ENCODE results near the gene NEU4.

Gene NEU4

GRCh38 chr2:241835611-241836010 is 26.6 kb downstream of the NEU4 start:
- H3K36me3 ChIP-seq (ENCODE audit: control insufficient read depth in 5 of 5, insufficient read depth in 5 of 5, low read length in 5 of 5): no peaks in the 10 kb centered on the region
- no peaks in the 10 kb centered on the region for H3K27me3 ChIP-seq (ENCODE audit: control insufficient read depth in 5 of 5, insufficient read depth in 4 of 5, low read length in 5 of 5)
- no peak overlapping the region for H3K27ac ChIP-seq (ENCODE audit: low read depth, low read length)
- H3K4me1 ChIP-seq (ENCODE audit: control insufficient read depth in 5 of 5, insufficient read depth in 5 of 5, low read length in 5 of 5): no peaks in the 10 kb centered on the region
- no peak overlapping the region for H3K9ac ChIP-seq (ENCODE audit: low read length in 5 of 5)
- H3K9me3 ChIP-seq (ENCODE audit: control insufficient read depth in 5 of 5, low read length in 5 of 5): peaks cover 0 to 10% (median 3%) of the 10 kb centered on the region in 5 donors
- H3K4me3 ChIP-seq (ENCODE audit: low read depth in 1 of 5, low read length in 5 of 5): no peak overlapping the region

GRCh38 chr2:241836292-241836691 is 27.3 kb downstream of the NEU4 start:
- no peaks in the 10 kb centered on the region for H3K27me3 ChIP-seq (ENCODE audit: control insufficient read depth in 5 of 5, insufficient read depth in 4 of 5, low read length in 5 of 5)

GRCh38 chr2:241837197-241837965 is 28.4 kb downstream of the NEU4 start:
- Histone ChIP-seq H3K36me3 (ENCODE audit: control insufficient read depth in 5 of 5, insufficient read depth in 5 of 5, low read length in 5 of 5) (no peaks in the 10 kb centered on the region), H3K4me3 (ENCODE audit: low read depth in 1 of 5, low read length in 5 of 5) (no peak overlapping the region), H3K4me1 (ENCODE audit: control insufficient read depth in 5 of 5, insufficient read depth in 5 of 5, low read length in 5 of 5) (peaks cover 0 to 1% (median 0%) of the 10 kb centered on the region in 5 donors)

More at GRCh38 chr2:241836292-241836691, 27.3 kb downstream of the NEU4 start:
- Histone ChIP-seq H3K36me3 (ENCODE audit: control insufficient read depth in 5 of 5, insufficient read depth in 5 of 5, low read length in 5 of 5) (no peaks in the 10 kb centered on the region), H3K9ac (ENCODE audit: low read length in 5 of 5) (no peak overlapping the region), H3K4me3 (ENCODE audit: low read depth in 1 of 5, low read length in 5 of 5) (no peak overlapping the region), H3K27ac (ENCODE audit: low read depth, low read length) (no peak overlapping the region), H3K9me3 (ENCODE audit: control insufficient read depth in 5 of 5, low read length in 5 of 5) (peaks cover 0 to 4% (median 2%) of the 10 kb centered on the region in 5 donors), H3K4me1 (ENCODE audit: control insufficient read depth in 5 of 5, insufficient read depth in 5 of 5, low read length in 5 of 5) (no peaks in the 10 kb centered on the region)

GRCh38 chr2:241841181-241842066 is 32.4 kb downstream of the NEU4 start:
- no peak overlapping the region for H3K27ac ChIP-seq (ENCODE audit: low read depth, low read length)
- peaks cover 0 to 2% (median 0%) of the 10 kb centered on the region in 5 donors for H3K27me3 ChIP-seq (ENCODE audit: control insufficient read depth in 5 of 5, insufficient read depth in 4 of 5, low read length in 5 of 5)
- H3K9ac ChIP-seq (ENCODE audit: low read length in 5 of 5): no peak overlapping the region
- H3K36me3 ChIP-seq (ENCODE audit: control insufficient read depth in 5 of 5, insufficient read depth in 5 of 5, low read length in 5 of 5): no peaks in the 10 kb centered on the region
- H3K4me3 ChIP-seq (ENCODE audit: low read depth in 1 of 5, low read length in 5 of 5): no peak overlapping the region
- peaks cover 0 to 27% (median 19%) of the 10 kb centered on the region in 5 donors for H3K4me1 ChIP-seq (ENCODE audit: control insufficient read depth in 5 of 5, insufficient read depth in 5 of 5, low read length in 5 of 5)
- H3K9me3 ChIP-seq (ENCODE audit: control insufficient read depth in 5 of 5, low read length in 5 of 5): no peaks in the 10 kb centered on the region

More at GRCh38 chr2:241837197-241837965, 28.4 kb downstream of the NEU4 start:
- Histone ChIP-seq H3K27me3 (ENCODE audit: control insufficient read depth in 5 of 5, insufficient read depth in 4 of 5, low read length in 5 of 5) (no peaks in the 10 kb centered on the region), H3K27ac (ENCODE audit: low read depth, low read length) (no peak overlapping the region), H3K9me3 (ENCODE audit: control insufficient read depth in 5 of 5, low read length in 5 of 5) (no peaks in the 10 kb centered on the region), H3K9ac (ENCODE audit: low read length in 5 of 5) (no peak overlapping the region)

- Histone ChIP-seq H3K27me3 (ENCODE audit: control insufficient read depth in 5 of 5, insufficient read depth in 4 of 5, low read length in 5 of 5) (peaks cover 0 to 2% (median 0%) of the 10 kb centered on the region in 5 donors), H3K4me3 (ENCODE audit: low read depth in 1 of 5, low read length in 5 of 5) (no peak overlapping the region), H3K9me3 (ENCODE audit: control insufficient read depth in 5 of 5, low read length in 5 of 5) (no peaks in the 10 kb centered on the region), H3K36me3 (ENCODE audit: control insufficient read depth in 5 of 5, insufficient read depth in 5 of 5, low read length in 5 of 5) (no peaks in the 10 kb centered on the region), H3K4me1 (ENCODE audit: control insufficient read depth in 5 of 5, insufficient read depth in 5 of 5, low read length in 5 of 5) (peaks cover 0 to 27% (median 19%) of the 10 kb centered on the region in 5 donors), H3K27ac (ENCODE audit: low read depth, low read length) (no peak overlapping the region), H3K9ac (ENCODE audit: low read length in 5 of 5) (no peak overlapping the region)
Measured at GRCh38 chr2:241842067-241842415, 33.0 kb downstream of the NEU4 start.

GRCh38 chr2:241842620-241843211 is 33.7 kb downstream of the NEU4 start:
- Histone ChIP-seq H3K4me1 (ENCODE audit: control insufficient read depth in 5 of 5, insufficient read depth in 5 of 5, low read length in 5 of 5) (peaks cover 0 to 27% (median 19%) of the 10 kb centered on the region in 5 donors), H3K27ac (ENCODE audit: low read depth, low read length) (peak overlapping the region; percentile 62), H3K9ac (ENCODE audit: low read length in 5 of 5) (peak overlapping the region in 3 of 5 donors; percentile 41 to 61 (median 45)), H3K9me3 (ENCODE audit: control insufficient read depth in 5 of 5, low read length in 5 of 5) (no peaks in the 10 kb centered on the region), H3K36me3 (ENCODE audit: control insufficient read depth in 5 of 5, insufficient read depth in 5 of 5, low read length in 5 of 5) (no peaks in the 10 kb centered on the region), H3K27me3 (ENCODE audit: control insufficient read depth in 5 of 5, insufficient read depth in 4 of 5, low read length in 5 of 5) (peaks cover 0 to 2% (median 0%) of the 10 kb centered on the region in 5 donors), H3K4me3 (ENCODE audit: low read depth in 1 of 5, low read length in 5 of 5) (peak overlapping the region in 4 of 5 donors; percentile 17 to 58 (median 48))

GRCh38 chr2:241843321-241844065 is 34.5 kb downstream of the NEU4 start:
- peak overlapping the region in 4 of 5 donors; percentile 17 to 58 (median 48) for H3K4me3 ChIP-seq (ENCODE audit: low read depth in 1 of 5, low read length in 5 of 5)

GRCh38 chr2:241844066-241844728 is 35.2 kb downstream of the NEU4 start:
- H3K27me3 ChIP-seq (ENCODE audit: control insufficient read depth in 5 of 5, insufficient read depth in 4 of 5, low read length in 5 of 5): peaks cover 0 to 2% (median 0%) of the 10 kb centered on the region in 5 donors
- no peaks in the 10 kb centered on the region for H3K36me3 ChIP-seq (ENCODE audit: control insufficient read depth in 5 of 5, insufficient read depth in 5 of 5, low read length in 5 of 5)
- peak overlapping the region in 4 of 5 donors; percentile 8 to 68 (median 61) for H3K9ac ChIP-seq (ENCODE audit: low read length in 5 of 5)
- H3K9me3 ChIP-seq (ENCODE audit: control insufficient read depth in 5 of 5, low read length in 5 of 5): no peaks in the 10 kb centered on the region
- H3K27ac ChIP-seq (ENCODE audit: low read depth, low read length): peak overlapping the region; percentile 41
- peak overlapping the region in 4 of 5 donors; percentile 17 to 62 (median 58) for H3K4me3 ChIP-seq (ENCODE audit: low read depth in 1 of 5, low read length in 5 of 5)
- H3K4me1 ChIP-seq (ENCODE audit: control insufficient read depth in 5 of 5, insufficient read depth in 5 of 5, low read length in 5 of 5): peaks cover 0 to 27% (median 19%) of the 10 kb centered on the region in 5 donors

More at GRCh38 chr2:241843321-241844065, 34.5 kb downstream of the NEU4 start:
- no peaks in the 10 kb centered on the region for H3K36me3 ChIP-seq (ENCODE audit: control insufficient read depth in 5 of 5, insufficient read depth in 5 of 5, low read length in 5 of 5)
- H3K27me3 ChIP-seq (ENCODE audit: control insufficient read depth in 5 of 5, insufficient read depth in 4 of 5, low read length in 5 of 5): peaks cover 0 to 2% (median 0%) of the 10 kb centered on the region in 5 donors
- peaks cover 0 to 27% (median 19%) of the 10 kb centered on the region in 5 donors for H3K4me1 ChIP-seq (ENCODE audit: control insufficient read depth in 5 of 5, insufficient read depth in 5 of 5, low read length in 5 of 5)
- H3K27ac ChIP-seq (ENCODE audit: low read depth, low read length): peak overlapping the region; percentile 62
- H3K9me3 ChIP-seq (ENCODE audit: control insufficient read depth in 5 of 5, low read length in 5 of 5): no peaks in the 10 kb centered on the region
- peak overlapping the region in 3 of 5 donors; percentile 41 to 61 (median 45) for H3K9ac ChIP-seq (ENCODE audit: low read length in 5 of 5)

Data from subcutaneous abdominal adipose tissue (tissue), 5 donors.